MV-4-11 (cell line): ENCODE results near the gene PDZD2.
A peak's percentile ranks its signal among the peaks of the same experiment; 100 is the strongest.
"Not testable (repeated sequence)": the region's sequence is repeated elsewhere in the genome, so short reads cannot be mapped to it uniquely, and the experiment has no call there.

Experiments used
- DNase-seq: peaks from one replicate; lab custom pipeline; 2025; lab: John Stamatoyannopoulos, UW

The PDZD2 gene

GRCh38 chr5:31770132-31770720 is 131.3 kb downstream of the PDZD2 start:
- no peak for DNase-seq

GRCh38 chr5:31770998-31771397 is 132.1 kb downstream of the PDZD2 start:
- DNase-seq, result no peak

GRCh38 chr5:31771500-31771899 is 132.6 kb downstream of the PDZD2 start:
- peak; percentile 44 for DNase-seq

GRCh38 chr5:31776294-31776693 is 137.4 kb downstream of the PDZD2 start:
- not testable (repeated sequence) for DNase-seq

- no peak for DNase-seq
These were observed 138.2 kb downstream of the PDZD2 start for GRCh38 chr5:31776976-31777651.

- DNase-seq, result no peak
These were observed 142.8 kb downstream of the PDZD2 start for GRCh38 chr5:31781772-31782171.

GRCh38 chr5:31783086-31783645 is 144.2 kb downstream of the PDZD2 start:
- DNase-seq, result no peak

GRCh38 chr5:31783731-31784130 is 144.8 kb downstream of the PDZD2 start:
- DNase-seq, result no peak

GRCh38 chr5:31786090-31786631 is 147.2 kb downstream of the PDZD2 start:
- DNase-seq, result no peak

GRCh38 chr5:31794009-31794408 is 155.1 kb downstream of the PDZD2 start:
- no peak for DNase-seq

GRCh38 chr5:31798168-31798567 is 159.2 kb downstream of the PDZD2 start:
- DNase-seq, result no peak

GRCh38 chr5:31800351-31800750 is 161.4 kb downstream of the PDZD2 start:
- DNase-seq, result no peak

- DNase-seq, result no peak
These were observed 167.0 kb downstream of the PDZD2 start for GRCh38 chr5:31805785-31806400.

- no peak for DNase-seq
These were observed 167.6 kb downstream of the PDZD2 start for GRCh38 chr5:31806561-31806960.

- no peak for DNase-seq
These were observed 169.0 kb downstream of the PDZD2 start for GRCh38 chr5:31807789-31808540.

- DNase-seq, result peak; percentile 40
These were observed 170.3 kb downstream of the PDZD2 start for GRCh38 chr5:31809050-31809870.

- peak; percentile 67 for DNase-seq
These were observed 172.3 kb downstream of the PDZD2 start for GRCh38 chr5:31811210-31811609.

- DNase-seq, result no peak
These were observed 176.4 kb downstream of the PDZD2 start for GRCh38 chr5:31815376-31815775.

- DNase-seq, result no peak
These were observed 181.1 kb downstream of the PDZD2 start for GRCh38 chr5:31819926-31820516.

GRCh38 chr5:31823472-31823871 is 184.5 kb downstream of the PDZD2 start:
- peak; percentile 63 for DNase-seq
